ENCODE data around the gene LIMK2.

DNA sequence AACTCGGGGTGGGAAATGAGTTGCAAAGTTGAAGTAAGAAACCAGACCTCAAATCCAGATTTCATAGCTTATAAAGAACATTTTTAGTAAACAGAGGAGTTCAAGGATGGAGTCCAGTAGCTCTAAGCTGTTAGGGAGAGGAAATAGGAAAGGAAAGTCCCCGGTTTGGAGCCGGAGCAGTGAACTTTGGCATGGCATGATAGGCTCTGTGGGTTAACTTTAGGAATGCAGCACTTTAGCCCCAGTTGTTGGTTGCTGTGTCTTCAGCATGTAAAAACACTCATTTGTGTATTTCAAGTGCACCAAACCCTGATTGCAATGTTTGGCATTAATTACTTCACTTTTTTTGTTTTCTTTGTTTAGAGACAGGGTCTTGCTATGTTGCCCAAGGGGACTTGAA lies 88.8 kb downstream of the LIMK2 start:
- TF ChIP-seq, protein P1, sequence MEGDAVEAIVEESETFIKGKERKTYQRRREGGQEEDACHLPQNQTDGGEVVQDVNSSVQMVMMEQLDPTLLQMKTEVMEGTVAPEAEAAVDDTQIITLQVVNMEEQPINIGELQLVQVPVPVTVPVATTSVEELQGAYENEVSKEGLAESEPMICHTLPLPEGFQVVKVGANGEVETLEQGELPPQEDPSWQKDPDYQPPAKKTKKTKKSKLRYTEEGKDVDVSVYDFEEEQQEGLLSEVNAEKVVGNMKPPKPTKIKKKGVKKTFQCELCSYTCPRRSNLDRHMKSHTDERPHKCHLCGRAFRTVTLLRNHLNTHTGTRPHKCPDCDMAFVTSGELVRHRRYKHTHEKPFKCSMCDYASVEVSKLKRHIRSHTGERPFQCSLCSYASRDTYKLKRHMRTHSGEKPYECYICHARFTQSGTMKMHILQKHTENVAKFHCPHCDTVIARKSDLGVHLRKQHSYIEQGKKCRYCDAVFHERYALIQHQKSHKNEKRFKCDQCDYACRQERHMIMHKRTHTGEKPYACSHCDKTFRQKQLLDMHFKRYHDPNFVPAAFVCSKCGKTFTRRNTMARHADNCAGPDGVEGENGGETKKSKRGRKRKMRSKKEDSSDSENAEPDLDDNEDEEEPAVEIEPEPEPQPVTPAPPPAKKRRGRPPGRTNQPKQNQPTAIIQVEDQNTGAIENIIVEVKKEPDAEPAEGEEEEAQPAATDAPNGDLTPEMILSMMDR (IDR thresholded peaks at IDR 0.05), result no peak
- TF ChIP-seq POLR2A (IDR thresholded peaks at IDR 0.05), result no peak

Measured in body of pancreas (tissue), 4 donors.